ENCODE data around the gene CYB561A3. TPM values are rescaled to one million over a fixed set of nuclear protein-coding genes. Genes with fewer than 3 reads are reported as not detected.

The CYB561A3 gene
- total and polyA plus RNA-seq, 2 experiments from 2014 or later = 9.8 to 30.8 TPM

DNA sequence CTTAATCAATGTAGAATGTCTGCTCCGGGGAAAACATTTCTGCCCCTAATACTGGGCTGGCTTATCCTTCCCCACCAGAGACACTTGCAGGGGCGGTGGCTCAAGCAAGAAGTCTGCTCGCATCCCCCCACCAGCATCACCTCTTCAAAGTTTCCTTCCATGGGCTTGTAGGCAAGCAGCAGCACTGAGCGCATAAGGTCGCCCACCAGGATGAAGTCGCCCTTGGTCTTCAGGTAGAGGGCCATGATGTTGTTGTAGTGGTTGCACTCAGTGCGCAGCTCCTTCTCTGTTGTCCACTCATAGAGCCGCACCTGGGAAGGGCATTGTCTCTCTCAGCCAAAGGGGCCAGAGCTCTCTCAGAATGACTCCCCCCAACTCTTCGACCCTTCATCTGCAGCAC is 58.0 kb downstream of the CYB561A3 start:
- peaks cover 75% of the 10 kb centered on the region for H3K36me3 ChIP-seq (ENCODE audit: insufficient read depth)
- no peaks in the 10 kb centered on the region; the same call in 1 of the 2 replicates for H3K79me2 ChIP-seq (replicated peaks; ENCODE audit: insufficient read depth)
- no peak overlapping the region for H2AFZ ChIP-seq
- H3K9me2 ChIP-seq (ENCODE audit: insufficient read depth) = no peaks in the 10 kb centered on the region
- no peak for DNase-seq (ENCODE audit: low spot score)
- Mint-ChIP-seq H3K27me3 (ENCODE audit: insufficient read depth, low read depth, poor library complexity) (peaks cover 3% of the 10 kb centered on the region), H3K36me3 (ENCODE audit: low read depth) (peaks cover 61% of the 10 kb centered on the region), H3K27ac (no peak overlapping the region), H3K4me3 (no peak overlapping the region), H3K4me1 (peaks cover 4% of the 10 kb centered on the region), H3K9me3 (no peaks in the 10 kb centered on the region)
- H3K27ac ChIP-seq (ENCODE audit: low read depth) = no peak overlapping the region
- H3K4me3 ChIP-seq = no peak overlapping the region
- 0 out of 2 replicates have a peak, but pooled peaks cover 4% of the 10 kb centered on the region for H3F3A ChIP-seq (replicated peaks; ENCODE audit: low read depth)
- H4K20me1 ChIP-seq (replicated peaks; ENCODE audit: insufficient read depth) = peaks cover 35% of the 10 kb centered on the region; the same call in 1 of the 2 replicates
- H3K4me2 ChIP-seq = no peak overlapping the region
- no peak for ATAC-seq
- no peaks in the 10 kb centered on the region for H3K4me1 ChIP-seq (ENCODE audit: insufficient read depth)
- TF ChIP-seq NANOG (IDR thresholded peaks at IDR 0.05; ENCODE audit: borderline replicate concordance) (no peak), POLR2AphosphoS5 (IDR thresholded peaks at IDR 0.05; ENCODE audit: low read depth) (no peak), ZNF114 (CRISPR knock-in tag; IDR thresholded peaks at IDR 0.05) (no peak), EZH2 (IDR thresholded peaks at IDR 0.05; ENCODE audit: low read depth, unreplicated experiment) (no peak), EZH2phosphoT487 (IDR thresholded peaks at IDR 0.05; ENCODE audit: unreplicated experiment) (no peak), JUNB (IDR thresholded peaks at IDR 0.05; ENCODE audit: unreplicated experiment) (no peak), CREB1 (CRISPR knock-in tag; IDR thresholded peaks at IDR 0.05; ENCODE audit: low read depth) (no peak), ZNF331 (CRISPR knock-in tag; IDR thresholded peaks at IDR 0.05; ENCODE audit: low read depth) (no peak), STAT1 (IDR thresholded peaks at IDR 0.05; ENCODE audit: unreplicated experiment) (no peak)
- TF ChIP-seq, protein P1, sequence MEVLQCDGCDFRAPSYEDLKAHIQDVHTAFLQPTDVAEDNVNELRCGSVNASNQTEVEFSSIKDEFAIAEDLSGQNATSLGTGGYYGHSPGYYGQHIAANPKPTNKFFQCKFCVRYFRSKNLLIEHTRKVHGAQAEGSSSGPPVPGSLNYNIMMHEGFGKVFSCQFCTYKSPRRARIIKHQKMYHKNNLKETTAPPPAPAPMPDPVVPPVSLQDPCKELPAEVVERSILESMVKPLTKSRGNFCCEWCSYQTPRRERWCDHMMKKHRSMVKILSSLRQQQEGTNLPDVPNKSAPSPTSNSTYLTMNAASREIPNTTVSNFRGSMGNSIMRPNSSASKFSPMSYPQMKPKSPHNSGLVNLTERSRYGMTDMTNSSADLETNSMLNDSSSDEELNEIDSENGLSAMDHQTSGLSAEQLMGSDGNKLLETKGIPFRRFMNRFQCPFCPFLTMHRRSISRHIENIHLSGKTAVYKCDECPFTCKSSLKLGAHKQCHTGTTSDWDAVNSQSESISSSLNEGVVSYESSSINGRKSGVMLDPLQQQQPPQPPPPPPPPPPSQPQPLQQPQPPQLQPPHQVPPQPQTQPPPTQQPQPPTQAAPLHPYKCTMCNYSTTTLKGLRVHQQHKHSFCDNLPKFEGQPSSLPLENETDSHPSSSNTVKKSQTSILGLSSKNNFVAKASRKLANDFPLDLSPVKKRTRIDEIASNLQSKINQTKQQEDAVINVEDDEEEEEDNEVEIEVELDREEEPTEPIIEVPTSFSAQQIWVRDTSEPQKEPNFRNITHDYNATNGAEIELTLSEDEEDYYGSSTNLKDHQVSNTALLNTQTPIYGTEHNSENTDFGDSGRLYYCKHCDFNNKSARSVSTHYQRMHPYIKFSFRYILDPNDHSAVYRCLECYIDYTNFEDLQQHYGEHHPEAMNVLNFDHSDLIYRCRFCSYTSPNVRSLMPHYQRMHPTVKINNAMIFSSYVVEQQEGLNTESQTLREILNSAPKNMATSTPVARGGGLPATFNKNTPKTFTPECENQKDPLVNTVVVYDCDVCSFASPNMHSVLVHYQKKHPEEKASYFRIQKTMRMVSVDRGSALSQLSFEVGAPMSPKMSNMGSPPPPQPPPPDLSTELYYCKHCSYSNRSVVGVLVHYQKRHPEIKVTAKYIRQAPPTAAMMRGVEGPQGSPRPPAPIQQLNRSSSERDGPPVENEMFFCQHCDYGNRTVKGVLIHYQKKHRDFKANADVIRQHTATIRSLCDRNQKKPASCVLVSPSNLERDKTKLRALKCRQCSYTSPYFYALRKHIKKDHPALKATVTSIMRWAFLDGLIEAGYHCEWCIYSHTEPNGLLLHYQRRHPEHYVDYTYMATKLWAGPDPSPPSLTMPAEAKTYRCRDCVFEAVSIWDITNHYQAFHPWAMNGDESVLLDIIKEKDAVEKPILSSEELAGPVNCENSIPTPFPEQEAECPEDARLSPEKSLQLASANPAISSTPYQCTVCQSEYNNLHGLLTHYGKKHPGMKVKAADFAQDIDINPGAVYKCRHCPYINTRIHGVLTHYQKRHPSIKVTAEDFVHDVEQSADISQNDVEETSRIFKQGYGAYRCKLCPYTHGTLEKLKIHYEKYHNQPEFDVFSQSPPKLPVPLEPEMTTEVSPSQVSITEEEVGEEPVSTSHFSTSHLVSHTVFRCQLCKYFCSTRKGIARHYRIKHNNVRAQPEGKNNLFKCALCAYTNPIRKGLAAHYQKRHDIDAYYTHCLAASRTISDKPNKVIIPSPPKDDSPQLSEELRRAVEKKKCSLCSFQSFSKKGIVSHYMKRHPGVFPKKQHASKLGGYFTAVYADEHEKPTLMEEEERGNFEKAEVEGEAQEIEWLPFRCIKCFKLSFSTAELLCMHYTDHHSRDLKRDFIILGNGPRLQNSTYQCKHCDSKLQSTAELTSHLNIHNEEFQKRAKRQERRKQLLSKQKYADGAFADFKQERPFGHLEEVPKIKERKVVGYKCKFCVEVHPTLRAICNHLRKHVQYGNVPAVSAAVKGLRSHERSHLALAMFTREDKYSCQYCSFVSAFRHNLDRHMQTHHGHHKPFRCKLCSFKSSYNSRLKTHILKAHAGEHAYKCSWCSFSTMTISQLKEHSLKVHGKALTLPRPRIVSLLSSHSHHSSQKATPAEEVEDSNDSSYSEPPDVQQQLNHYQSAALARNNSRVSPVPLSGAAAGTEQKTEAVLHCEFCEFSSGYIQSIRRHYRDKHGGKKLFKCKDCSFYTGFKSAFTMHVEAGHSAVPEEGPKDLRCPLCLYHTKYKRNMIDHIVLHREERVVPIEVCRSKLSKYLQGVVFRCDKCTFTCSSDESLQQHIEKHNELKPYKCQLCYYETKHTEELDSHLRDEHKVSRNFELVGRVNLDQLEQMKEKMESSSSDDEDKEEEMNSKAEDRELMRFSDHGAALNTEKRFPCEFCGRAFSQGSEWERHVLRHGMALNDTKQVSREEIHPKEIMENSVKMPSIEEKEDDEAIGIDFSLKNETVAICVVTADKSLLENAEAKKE (CRISPR knock-in tag; IDR thresholded peaks at IDR 0.05) = no peak
- TF ChIP-seq, protein P2, sequence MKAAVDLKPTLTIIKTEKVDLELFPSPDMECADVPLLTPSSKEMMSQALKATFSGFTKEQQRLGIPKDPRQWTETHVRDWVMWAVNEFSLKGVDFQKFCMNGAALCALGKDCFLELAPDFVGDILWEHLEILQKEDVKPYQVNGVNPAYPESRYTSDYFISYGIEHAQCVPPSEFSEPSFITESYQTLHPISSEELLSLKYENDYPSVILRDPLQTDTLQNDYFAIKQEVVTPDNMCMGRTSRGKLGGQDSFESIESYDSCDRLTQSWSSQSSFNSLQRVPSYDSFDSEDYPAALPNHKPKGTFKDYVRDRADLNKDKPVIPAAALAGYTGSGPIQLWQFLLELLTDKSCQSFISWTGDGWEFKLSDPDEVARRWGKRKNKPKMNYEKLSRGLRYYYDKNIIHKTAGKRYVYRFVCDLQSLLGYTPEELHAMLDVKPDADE (IDR thresholded peaks at IDR 0.05) = no peak
- TF ChIP-seq, protein P3, sequence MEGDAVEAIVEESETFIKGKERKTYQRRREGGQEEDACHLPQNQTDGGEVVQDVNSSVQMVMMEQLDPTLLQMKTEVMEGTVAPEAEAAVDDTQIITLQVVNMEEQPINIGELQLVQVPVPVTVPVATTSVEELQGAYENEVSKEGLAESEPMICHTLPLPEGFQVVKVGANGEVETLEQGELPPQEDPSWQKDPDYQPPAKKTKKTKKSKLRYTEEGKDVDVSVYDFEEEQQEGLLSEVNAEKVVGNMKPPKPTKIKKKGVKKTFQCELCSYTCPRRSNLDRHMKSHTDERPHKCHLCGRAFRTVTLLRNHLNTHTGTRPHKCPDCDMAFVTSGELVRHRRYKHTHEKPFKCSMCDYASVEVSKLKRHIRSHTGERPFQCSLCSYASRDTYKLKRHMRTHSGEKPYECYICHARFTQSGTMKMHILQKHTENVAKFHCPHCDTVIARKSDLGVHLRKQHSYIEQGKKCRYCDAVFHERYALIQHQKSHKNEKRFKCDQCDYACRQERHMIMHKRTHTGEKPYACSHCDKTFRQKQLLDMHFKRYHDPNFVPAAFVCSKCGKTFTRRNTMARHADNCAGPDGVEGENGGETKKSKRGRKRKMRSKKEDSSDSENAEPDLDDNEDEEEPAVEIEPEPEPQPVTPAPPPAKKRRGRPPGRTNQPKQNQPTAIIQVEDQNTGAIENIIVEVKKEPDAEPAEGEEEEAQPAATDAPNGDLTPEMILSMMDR (conservative IDR thresholded peaks at IDR 0.05; ENCODE audit: low read depth in 2 of 2) = no peak
- TF ChIP-seq, protein P4, sequence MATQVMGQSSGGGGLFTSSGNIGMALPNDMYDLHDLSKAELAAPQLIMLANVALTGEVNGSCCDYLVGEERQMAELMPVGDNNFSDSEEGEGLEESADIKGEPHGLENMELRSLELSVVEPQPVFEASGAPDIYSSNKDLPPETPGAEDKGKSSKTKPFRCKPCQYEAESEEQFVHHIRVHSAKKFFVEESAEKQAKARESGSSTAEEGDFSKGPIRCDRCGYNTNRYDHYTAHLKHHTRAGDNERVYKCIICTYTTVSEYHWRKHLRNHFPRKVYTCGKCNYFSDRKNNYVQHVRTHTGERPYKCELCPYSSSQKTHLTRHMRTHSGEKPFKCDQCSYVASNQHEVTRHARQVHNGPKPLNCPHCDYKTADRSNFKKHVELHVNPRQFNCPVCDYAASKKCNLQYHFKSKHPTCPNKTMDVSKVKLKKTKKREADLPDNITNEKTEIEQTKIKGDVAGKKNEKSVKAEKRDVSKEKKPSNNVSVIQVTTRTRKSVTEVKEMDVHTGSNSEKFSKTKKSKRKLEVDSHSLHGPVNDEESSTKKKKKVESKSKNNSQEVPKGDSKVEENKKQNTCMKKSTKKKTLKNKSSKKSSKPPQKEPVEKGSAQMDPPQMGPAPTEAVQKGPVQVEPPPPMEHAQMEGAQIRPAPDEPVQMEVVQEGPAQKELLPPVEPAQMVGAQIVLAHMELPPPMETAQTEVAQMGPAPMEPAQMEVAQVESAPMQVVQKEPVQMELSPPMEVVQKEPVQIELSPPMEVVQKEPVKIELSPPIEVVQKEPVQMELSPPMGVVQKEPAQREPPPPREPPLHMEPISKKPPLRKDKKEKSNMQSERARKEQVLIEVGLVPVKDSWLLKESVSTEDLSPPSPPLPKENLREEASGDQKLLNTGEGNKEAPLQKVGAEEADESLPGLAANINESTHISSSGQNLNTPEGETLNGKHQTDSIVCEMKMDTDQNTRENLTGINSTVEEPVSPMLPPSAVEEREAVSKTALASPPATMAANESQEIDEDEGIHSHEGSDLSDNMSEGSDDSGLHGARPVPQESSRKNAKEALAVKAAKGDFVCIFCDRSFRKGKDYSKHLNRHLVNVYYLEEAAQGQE (IDR thresholded peaks at IDR 0.05; ENCODE audit: unreplicated experiment) = no peak
- no peaks in the 10 kb centered on the region for H3K27me3 ChIP-seq (ENCODE audit: insufficient read depth)

All from GM23338 (cell line).